Measurements from ENCODE around the gene CCN5.
"Not testable (repeated sequence)": the region's sequence is repeated elsewhere in the genome, so short reads cannot be mapped to it uniquely, and the experiment has no call there.

CCN5 gene

DNA sequence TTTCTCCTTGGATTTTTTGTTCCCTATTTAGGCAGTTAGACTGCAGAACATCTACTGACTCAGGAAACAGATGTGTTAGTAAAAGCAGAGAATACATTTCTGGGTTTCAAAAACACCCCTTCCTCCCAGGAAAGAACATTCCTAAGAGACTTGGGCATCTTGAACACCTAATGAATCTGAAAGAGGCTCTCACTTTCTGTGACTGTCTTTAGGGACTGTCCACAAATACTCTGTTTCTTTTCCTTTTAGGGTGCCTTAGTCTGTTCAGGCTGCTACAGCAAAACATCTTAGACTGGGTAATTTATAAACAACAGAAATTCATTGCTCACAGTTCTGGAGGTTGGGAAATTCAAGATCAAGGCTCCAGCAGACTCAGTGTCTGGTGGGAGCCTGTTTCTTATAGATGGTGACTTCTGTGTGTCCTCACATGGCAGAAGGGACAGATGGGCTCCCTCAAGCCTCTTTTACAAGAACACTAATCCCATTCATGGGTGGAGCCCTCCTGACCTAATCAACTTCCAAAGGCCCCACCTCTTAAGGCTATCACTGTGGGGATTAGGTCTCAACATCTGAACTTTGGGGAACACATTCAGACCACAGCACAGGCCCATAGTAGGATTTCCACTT is 19.4 kb upstream of the CCN5 start:
- DNase-seq, result no peak

DNA sequence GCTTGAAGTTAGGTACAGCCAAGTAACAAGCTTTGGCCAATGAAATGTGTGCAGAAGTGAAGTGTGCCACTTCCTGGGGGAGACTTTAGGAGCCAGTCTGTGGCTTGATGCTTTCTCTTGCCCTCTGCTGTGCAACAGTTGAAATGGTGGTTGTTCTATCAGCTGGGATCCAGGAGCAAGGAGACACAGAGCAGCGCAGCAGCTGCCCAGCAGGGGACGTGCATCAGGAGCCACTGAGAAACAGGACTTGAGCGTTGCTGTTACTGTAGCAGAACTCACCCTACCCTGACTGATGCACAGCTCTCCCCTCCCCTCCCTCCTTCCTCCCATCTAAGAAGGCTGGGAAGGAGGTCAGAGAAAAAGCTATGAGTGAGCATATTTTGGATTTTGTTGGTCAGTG is 18.9 kb upstream of the CCN5 start:
- no peak for DNase-seq

DNA sequence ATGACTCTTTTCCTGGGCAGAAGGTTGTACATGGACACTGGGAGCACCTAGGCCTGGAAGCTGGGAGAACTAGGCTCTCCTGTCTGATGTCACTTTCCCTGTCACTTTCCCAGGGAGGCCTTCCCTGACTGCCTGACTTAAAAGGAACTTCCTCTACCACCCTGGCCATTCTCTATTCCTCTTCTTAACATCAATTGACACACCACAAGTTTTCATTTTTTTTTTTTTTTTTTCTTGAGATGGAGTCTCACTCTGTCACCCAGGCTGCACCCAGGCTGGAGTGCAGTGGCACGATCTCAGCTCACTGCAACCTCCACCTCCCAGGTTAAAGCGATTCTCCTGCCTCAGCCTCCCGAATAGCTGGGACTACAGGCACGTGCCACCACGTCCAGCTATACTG is 18.1 kb upstream of the CCN5 start:
- DNase-seq, result not testable (repeated sequence)

DNA sequence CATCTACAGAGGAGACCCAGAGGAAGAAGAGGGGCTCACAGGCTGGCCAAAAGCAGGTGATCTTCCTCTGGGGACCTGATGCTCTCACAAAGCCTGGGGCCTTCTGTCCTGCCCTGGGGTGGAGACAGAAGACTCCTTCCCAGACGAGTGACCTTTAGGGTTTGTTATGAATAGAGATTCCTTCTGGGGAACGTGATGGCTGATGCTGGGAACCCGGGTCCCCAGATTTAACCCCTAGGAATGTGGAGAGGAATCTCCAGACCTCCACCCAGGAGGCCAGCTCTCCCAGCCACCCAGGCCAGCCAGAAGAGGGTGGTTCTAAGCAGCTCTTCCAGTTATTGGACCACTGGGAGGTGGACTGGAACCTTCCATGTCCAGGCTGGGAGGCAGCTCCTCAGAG is 16.8 kb upstream of the CCN5 start:
- no peak for DNase-seq

DNA sequence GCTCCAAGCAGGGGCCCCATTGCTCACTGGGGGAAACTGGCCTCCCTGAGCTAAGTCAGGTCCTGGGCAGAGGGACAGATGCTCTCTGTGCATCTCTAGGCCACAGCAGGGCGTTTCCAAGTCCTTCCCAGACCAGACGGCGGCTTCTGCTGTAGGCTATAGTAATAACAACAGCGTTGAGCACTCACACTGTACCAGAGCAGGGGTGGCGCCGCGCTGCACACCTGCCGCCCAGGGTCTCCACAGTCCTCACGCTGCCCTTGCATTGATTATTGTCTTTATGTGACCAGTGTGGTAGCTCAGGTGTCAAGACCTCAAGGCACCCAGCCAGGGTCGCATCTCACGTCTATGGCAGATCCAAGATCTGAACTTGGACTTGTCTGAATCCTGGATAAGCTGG is 14.9 kb upstream of the CCN5 start:
- no peak for DNase-seq

DNA sequence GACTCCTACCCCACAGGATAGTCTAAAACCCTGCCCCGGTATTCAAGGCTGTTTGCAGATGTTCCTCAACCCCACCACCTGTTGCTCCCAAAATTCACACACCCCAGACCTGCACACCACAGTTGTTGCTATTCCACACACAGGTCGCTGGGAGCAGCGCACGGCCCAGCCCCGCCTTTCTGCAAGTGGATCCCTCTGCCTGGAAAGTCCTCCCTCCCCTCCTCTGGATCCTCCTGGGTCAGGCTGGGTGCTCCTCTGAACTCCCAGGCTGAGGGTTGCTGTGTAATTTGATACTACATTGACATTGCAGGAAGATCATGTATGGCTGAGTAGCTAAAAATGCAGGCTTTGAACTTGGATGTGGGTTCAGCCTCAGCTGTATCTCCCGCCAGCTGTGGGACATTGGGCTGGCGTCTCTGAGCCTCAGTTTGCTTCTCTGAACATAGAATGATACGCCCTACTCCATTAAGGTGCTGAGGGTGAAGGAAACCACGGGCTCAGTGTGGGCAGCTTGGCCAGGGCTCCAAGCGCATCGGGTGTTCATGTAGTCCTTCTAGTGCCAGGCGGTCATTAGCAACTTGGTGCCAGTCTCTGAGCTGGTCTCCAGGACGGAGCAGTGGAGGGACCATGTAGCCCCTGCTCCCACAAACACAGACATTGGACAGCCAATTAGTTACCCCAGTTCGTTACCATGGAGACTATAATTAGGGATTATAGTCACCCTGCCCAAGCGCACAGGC is 13.9 kb upstream of the CCN5 start:
- no peak for DNase-seq

DNA sequence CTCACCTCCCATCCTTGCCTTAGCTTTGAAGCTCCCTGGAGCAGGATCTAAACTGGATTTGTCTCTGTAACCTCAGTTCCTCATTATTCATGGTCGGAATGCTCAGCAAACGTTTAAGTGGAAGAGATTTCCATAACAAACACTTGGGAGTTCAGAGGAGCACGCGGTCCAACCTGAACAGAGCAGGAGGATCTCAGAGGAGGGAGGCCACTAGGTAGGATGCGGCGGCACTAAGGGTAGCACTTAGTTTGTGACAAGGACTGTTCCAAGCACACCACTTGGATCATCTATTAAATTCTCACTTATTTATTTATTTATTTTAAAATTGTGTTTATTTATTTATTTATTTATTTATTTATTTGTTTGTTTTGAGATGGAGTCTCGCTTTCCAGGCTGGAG is 13.3 kb upstream of the CCN5 start:
- DNase-seq, result no peak

DNA sequence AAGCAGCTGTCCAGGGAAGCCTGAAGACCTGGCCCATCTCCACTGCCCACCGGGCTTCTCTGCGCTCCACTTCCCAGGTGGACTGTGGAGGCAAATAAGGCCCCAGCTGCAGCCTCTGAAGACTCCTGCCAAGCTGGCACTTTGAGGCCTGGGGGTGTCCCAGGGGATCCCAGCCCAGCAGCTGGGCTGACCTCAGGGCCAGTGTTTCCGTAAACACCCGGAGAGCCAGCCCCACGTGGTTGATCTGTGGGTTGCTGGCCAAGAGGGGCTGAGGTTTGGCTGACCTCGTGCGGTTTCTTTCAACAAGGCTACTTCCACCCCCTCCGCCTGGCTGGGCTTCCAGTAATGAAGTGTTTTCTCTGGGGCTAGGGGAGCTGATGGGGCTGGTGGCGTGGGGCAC is 12.4 kb upstream of the CCN5 start:
- DNase-seq, result no peak

DNA sequence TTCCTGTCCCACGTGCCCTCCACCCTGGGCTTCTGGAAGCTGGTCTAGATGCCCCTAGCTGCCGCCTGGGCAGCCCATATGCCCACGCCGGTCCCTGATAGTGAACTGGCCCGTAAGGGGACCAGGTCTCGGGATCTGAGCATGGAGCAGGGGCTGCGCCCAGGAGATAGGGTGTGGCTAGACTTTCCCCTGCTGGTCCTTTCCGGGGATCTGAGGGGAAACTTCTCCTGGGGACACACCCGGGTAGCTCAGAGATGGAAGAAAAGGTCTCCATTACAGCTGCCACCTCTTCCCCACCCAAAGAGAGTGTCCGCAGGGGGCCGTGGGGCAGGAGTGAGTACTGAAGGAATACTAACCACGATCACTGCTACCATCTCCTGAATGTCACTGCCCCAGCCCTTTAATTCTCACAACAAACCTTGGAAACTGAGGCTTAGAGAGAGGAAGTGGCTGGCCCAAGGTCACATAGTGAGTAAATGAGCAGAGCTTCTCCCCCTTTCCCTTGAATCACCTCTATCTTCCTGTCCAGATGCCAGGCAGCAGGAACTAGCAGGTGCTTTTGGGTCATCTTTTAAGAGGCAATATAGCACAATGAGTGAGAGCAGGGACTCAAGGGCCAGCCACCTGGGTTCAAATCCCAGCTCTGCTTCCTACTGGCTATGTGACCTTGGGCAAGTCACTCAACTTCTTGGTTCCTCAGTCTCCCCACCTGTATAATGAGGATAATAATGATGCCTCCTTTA is 11.8 kb upstream of the CCN5 start:
- DNase-seq, result no peak

DNA sequence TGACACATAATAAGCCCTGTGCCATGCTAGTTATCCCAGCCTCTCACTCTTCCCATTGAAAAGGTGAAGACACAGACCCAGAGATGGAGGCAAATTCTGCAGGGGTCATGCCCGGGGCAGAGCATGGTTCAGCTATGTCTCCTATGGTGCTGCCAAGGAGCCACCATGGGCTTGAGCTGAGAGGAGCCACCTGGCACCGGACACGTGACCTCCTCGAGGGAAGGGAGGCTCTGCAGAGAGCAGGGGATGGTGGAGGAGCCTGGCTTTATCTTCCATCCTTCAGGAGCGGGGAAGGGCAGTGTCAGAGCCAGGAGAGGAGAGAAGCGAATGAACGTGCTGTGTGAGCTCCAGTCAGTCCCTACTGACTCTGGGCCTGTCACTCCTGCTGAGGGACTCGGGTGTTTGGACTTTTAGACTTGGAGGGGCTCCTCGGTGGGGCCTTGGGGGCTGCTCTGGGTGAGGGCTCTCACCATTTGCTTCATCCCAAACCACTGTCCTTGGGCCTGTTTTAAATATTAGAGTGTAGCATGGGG is 11.1 kb upstream of the CCN5 start:
- DNase-seq, result no peak

DNA sequence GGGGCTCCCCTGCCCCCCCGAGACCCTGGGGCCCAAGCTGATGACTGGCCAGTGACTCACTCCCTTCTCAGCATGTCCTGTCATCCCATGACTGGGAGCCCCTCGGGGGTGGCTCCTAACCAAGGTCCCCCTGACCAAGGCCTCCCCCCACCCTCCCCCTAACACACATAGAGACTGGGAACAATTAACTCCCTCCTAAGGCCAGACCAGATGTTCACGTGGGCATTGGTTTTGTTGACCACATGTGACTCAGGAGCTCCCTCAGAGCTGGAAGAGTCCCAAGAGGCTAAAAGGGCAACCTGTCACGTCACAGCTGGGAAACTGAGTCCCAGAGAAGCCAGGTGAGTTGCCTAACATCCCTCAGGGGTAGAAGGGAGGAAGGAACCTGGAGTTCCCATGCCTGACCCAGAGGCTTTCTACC is 10.6 kb upstream of the CCN5 start:
- no peak for DNase-seq

DNA sequence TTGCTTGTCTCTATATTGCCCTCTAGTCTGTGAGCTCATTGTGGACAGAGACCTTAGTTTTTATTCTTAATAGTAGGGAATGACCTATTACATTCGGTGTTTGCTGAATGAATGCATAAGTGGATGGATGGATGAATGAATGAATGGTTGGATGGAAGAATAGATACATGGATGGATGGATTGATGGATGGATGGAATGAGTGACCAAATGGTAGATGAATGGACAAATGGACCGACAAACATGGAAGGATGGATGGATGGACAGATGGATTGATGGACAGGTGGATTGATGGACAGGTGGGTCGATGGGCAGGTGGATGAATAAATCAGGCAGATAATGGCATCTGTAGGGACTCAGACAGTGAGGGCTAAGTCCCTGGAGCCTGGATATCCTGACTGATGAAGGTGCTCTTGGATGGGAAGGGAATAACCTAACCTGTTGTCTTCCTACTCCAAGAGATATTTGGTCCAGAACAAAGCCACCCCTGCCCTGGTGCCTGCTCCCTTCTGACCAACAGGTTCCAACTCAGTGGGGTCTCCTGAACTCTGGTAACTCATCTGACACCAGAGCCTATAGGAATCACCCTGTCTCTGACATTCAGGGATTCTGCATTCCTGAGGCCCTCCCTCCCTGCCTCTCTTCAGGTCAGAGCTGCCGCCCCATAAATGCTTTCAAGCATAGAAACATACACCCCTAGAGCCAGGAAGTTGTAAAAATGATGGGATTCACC is 9.6 kb upstream of the CCN5 start:
- DNase-seq, result no peak

DNA sequence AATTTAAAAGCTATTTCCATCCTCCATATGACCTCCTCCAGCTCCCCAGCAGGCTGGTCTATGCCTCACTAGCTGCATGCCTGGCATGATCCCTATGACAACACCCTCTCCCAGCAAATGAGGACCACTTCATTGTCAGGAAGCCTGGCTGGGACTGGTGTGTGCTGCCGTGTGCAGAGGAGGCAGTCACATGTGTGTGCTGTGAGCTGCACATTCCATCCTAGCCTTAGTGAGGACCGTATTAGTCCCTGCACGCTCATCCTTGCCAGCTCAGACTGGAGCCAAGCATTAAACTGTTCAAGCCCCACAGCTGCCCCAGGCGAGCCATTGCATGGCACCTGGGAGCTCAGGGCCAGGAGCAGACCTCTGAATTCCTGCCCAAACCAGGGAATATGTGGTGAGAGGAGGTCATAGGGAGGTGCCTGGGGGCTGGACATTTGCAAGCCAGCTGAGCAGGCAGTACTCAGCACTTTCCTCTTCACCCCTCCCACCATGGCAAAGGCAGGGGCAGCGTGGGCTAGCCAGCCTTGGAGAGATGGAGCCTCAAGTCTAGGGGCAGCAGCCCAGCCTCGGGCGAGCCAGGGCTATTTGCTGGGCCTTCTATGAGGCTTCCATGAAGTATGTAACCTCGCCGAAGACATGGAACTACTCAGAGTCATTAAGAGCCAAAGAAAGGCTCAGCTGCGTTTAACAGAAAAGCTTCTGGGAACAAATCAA is 8.7 kb upstream of the CCN5 start:
- no peak for DNase-seq

DNA sequence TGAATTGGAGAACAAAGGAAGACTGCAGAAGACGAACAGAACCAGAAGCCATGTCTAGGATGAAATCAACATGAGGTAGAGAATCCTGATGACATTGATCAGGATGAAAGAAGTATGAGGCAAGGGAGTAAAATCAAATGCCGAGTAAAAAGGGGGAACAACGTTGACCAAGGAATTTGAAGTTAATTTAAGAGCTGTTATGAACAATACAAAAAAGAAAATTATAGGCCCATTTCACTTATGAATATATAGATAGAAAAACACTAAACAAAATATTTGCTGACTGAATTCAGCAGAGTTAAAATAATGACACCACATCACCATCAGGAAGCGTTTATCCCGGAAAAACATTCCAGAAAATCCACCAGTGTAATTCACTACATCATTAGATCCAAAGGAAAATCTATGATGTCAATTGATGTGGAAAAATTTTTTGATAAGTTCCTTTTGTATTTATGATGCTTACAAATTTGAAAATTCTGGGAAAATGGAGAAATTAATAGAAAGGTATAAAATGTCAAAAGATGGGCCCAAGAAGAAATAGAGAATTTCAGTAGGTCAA is 8.1 kb upstream of the CCN5 start:
- DNase-seq, result no peak

DNA sequence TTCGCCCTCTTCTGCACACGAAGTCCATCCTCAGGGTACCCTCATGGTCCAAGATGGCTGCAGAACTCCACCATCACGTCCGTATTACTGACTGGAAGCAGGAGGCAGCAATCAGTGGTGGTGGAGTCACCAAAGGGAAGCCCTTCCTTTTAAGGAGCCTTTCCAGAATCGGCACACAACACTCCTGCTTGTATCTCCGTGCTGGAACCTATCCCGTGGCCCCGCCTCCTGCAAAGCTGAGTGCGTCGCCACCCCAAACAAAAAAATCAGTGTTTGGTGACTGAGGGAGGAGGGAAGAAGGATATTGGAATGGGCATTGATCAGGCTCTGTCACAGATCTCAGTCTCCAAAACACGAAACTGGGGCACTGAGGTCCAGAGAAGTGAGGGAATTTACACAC is 5.8 kb upstream of the CCN5 start:
- no peak for DNase-seq

DNA sequence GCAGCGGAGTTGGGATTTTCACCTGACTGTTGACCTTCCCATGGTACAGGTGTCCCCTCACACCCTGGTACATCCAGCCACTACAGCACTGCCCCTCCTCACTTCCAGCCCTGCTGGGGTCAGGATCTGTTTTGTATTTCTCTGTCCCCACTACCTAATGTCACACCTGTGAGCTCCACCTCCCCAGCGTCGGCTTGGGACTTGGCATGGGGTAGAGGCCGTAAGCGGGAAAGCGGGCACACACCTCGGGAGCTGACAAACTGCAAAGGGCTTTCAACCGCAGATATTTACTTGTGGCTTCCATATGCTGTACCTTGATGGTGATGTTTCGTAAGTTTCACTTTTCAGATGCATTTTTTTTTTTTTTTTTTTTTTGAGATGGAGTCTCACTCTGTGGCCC is 5.4 kb upstream of the CCN5 start:
- no peak for DNase-seq

DNA sequence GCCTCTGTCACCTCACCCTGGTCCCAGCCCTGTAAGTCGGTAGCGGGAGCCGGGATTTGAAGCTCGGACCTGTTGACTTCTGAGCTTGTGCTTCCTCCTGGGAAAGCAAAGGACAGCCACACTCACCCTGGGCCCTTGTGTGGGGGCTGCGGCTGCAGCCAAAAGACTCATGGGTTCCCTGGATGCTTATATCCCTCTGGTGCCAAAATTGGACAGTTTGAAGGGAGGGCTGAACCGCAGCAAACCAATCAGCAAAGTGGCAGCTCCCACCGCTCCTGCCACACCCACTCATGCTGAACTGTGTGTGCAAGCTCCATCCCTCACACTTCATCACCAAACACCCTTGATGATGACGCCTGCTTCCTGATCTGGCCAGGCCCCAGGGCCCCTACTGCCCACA is 3.9 kb upstream of the CCN5 start:
- DNase-seq, result no peak

DNA sequence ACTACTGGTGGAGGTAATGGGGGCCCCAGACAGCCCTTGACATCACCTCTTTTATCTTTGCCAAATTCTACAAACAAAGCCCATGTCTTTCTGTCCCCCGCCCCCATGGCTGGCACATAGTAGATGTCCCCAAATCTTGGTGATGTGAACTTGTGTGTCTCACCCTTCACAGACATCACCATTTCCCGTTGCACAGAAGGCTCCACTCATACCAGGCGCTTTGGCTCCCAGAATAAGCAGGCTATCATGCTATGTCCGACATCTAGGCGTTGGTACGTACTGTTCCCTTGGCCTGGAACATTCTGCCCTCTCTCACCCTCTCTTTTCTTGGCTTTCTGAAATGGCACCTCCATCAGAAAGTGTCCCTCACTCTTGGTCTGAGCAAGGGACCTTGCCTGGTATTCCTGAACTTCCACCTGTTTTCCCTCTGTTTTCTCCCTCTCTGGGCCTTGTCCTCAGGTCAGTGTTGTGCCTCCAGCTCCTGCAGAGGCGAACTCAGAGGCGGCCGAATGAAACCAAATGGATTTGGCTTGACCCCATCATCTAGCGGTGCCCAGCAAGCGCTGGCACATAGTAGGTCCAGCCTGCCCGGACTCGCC is 968 bp upstream of the CCN5 start:
- DNase-seq, result no peak

DNA sequence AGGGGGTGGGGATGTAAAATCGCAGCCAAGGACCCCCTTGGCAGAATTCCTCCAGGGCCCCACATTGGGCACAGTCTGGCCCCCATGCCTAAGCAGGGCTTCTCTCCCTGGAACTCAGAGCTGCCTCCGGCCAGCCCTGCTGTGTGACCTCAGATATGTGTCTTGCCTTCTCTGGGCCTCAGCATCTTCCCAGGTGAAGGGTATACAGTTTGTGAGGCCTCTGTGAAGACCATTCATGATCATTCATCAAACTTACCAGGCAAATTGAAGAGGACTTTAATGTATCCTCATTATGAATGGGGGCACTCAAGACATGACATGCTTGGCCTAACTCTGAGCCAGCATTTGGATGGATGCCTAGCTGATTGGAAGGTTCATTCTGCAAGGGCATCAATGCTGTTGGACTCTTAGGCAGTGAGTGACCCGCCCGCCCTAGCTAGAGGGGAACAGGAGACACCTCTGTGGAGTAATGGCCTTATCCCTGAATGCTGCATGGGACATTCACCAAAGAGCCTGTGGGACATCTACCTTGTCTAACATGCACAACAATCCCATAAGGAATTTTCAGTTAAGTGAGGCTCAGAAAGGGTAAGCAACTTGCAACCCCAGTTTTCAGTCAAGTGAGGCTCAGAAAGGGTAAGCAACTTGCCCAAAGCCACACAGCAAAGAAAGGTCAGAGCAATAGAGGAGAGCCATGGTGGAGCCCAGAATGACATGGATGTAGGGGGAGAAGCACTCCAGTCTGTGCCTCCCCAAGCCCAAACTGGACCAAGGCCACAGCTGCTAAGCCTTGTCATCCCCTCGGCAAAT is 535 bp downstream of the CCN5 start:
- no peak for DNase-seq

DNA sequence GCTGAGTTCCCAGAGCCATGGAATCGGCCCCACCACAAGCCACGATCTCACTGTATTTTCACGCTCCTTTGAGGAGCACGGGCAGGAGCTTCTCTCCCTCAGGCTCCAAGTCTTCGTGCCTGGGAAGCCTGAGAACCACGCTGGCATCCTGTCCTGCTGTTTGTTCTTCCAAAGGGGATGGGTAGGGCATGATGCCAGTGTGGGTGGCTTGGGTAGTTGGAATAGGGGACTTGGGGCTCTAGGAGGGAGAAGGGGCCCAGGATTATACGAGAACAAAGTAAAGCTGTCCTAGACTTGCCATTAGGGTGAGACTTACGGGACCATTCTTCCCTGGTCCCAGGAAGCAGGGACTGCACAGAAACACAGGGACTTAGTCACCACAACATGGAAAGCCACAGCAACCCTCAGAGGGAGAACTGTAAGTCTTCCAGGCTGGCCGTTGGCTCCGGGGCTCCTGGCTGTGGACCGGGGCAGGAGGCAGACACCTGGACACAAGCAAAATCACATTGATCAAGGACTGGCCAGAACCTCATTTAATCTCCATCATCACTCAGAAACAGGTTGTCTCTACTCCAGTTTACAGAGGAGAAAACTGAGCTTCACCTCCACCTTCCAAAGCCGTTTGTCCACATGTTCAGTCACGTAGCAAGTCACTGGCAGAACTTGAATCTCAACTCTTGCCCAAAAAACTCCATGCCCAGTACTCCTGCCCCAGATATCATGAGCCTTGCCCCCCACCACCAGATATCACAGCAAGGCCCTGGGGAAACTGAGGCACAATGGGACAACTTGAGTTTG is 1.3 kb downstream of the CCN5 start:
- no peak for DNase-seq
